ENCODE results near the gene UBE2L3.
"Not testable (repeated sequence)": the region's sequence is repeated elsewhere in the genome, so short reads cannot be mapped to it uniquely, and the experiment has no call there.

UBE2L3 gene

DNA sequence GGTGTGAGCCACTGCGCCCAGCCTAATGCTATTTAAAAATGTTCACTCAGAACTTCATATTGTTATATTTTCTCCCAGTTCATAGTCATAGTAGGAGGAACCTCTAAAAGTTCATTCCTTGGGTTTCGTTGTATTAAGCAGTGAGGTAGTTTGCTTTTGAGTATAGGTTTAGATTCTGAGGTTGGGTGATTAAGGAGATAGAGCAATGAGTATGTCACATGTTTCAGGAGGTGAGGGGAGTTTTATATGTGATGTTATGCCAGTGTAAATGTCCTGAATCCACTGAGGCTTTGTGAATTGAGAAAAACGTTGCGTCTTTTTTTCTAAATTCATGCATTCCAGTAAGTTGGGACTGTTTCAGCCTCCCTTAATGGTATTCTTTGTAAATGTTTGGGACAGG, 4.2 kb downstream of the UBE2L3 start:
- no peak for DNase-seq (ENCODE audit: low spot score)

DNA sequence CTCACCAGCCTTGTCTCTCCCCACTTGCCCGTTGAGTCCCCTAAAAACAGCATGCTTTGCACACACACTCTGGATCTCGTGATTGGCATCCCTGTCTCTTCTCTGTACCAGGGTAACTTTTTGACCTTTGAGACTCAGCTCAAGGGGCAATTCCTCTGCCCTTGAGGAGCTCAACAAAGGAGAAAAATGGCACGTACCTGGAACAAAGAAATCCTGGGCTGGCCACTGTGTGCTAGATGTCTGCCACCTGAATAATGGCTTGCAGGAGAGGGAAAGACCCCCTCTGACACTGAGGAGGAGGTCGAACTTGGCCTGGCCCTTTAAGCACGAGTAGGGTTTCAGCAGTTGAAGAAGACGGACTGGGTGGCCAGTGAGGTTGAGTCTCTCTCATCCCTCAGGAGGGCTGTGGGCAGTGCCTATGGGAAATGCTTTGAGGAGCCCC, 5.8 kb downstream of the UBE2L3 start:
- no peak for DNase-seq (ENCODE audit: low spot score)

DNA sequence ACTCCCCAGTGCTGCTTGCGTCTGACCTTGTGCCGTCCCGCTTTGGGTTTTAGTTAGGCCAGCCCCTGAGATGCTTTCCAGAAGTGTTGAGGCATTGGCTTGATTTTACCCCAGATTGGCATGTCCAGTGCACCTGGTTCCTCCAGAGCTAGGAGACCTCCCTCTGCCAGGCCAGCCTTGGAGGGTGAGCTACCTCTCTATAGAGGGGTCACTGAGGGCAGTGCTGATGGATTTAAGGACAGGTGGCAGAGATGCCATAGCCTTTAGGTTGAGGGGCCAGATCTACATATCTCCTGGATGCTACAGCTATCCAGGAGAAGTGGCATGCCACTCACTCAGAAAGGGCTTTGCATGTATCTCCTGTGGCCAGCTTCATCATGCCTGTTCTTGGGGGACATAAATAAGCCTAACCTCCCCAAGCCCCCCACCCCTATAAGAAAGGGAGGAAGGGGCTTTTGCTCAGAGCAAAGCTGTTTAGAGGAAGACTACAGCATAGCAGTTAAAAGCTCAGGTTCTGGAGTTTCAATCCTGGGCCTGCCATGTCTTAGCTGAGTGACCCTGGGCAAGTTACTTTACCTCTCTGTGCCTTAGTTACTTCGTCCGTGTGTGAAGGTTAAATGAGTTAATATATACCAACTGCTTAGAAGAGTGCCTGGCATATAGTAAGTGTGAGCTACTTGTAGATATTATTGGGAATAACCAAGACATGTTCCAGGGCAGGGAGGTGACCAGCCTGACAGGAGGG, 6.4 kb downstream of the UBE2L3 start:
- no peak for DNase-seq (ENCODE audit: low spot score)

DNA sequence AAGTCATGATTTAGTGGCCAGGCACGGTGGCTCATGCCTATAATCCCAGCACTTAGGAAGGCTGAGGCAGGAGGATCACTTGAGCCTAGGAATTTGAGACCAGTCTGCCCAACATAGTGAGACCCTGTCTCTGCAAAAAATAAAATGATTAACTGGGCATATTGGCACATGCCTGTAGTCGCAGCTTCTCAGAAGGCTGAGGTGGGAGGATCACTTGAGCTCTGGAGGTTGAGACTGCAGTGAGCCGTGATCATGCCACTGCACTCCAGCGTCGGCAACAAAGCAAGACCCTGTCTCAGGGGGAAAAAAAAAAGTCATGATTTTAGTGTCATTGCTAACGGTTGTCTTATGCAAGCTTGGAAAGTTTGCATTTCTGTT, 11.9 kb downstream of the UBE2L3 start:
- DNase-seq (ENCODE audit: low spot score), result no peak

DNA sequence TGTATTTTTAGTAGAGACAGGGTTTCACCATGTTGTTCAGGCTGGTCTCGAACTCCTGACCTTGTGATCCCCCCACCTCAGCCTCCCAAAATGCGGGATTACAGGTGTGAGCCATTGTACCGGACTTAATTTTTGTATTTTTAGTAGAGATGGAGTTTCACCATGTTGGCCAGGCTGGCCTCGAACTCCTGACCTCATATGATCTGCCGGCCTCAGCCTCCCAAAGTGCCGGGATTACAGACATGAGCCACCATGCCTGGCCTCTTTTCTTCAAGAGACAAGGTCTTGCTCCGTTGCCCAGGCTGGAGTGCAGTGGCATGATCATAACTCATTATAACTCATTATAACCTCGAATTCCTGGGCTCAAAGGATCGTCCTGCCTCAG, 13.1 kb downstream of the UBE2L3 start:
- DNase-seq (ENCODE audit: low spot score), result not testable (repeated sequence)

DNA sequence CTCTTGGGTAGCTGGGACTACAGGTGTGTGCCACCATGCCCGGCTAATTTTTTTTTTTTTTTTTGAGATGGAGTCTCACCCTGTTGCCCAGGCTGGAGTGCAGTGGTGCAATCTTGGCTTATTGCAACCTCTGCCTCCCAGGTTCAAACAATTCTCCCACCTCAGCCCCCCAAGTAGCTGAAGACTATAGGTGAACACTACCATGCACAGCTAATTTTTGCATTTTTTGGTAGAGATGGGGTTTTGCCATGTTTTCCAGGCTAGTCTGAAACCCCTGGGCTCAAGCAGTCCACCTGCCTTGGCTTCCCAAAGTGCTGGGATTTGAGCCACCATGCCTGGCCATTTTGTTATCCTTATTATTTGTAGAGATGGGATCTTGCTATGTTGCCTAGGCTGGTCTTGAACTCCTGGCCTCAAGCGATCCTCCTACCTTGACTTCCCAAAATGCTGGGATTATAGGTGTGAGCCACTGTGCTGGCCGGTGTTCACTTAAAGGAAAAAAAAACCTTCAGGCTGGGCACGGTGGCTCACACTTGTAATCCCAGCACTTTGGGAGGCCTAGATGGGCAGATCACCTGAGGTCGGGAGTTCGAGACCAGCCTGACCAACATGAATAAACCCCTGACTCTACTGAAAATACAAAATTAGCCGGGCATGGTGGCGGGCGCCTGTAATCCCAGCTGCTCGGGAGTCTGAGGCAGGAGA, 13.6 kb downstream of the UBE2L3 start:
- DNase-seq (ENCODE audit: low spot score), result not testable (repeated sequence)

DNA sequence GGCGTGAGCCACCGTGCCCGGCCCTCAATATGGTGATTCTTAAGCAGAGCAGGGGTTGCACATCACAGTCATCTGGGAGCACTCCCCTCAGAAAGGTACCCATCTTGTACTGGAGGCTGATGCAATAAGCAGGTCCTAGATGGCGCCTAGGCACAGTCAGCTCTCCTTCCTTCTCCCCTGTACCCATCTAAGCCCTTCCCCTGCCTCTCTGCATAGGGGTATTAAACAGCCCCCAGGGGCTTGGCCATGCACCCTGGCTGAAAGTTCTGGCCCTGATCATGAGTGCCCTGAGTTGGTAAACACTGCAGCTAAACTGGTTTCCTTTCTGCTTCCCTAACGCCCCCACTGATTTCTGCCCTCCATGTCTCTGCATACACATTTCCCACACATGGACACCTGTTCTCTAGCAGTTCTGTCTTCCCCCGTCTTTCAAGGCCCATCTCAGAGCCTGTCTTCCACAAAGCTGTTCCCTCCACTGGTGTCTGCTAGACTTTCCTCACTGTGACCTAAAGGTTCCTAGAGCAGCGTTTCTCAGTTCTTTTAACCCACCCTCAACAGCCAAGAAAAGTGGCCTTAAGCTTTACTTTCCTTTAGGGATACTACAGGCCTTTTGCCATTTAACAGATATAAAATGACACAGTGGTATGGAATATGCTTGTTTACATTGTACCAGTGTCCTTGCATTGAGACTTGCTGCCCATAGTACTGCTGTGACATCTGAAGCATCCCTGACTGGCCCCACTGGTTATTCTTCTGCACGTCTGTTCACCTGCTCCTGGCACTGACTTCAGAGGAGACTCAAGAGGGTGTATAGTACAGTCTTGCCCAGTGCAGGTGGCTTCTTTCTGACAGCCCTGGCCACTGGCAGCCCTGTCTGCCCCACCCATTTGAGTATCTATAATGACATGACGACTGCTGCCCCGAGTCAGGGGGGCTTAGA, 15.6 kb downstream of the UBE2L3 start:
- no peak for DNase-seq (ENCODE audit: low spot score)

DNA sequence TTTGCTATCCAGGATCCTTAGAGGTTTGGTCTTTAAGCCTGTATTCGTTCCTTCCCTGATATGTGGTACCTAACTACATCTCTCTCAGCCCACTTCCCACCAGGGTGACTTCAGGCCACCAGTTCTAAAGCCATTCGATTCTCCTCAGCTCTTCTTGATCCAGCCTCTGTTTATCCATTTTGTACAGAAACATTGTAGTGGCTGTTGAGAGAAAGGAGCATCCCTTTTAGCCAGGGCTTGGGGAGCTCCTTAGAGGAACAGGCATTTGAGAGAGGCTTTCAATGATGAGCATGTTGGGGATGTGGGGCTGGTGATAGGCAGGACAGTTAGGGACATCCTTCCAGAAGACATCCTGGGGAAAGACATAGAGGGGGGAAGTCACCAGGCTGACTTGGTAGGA, 17.9 kb downstream of the UBE2L3 start:
- DNase-seq (ENCODE audit: low spot score), result no peak

DNA sequence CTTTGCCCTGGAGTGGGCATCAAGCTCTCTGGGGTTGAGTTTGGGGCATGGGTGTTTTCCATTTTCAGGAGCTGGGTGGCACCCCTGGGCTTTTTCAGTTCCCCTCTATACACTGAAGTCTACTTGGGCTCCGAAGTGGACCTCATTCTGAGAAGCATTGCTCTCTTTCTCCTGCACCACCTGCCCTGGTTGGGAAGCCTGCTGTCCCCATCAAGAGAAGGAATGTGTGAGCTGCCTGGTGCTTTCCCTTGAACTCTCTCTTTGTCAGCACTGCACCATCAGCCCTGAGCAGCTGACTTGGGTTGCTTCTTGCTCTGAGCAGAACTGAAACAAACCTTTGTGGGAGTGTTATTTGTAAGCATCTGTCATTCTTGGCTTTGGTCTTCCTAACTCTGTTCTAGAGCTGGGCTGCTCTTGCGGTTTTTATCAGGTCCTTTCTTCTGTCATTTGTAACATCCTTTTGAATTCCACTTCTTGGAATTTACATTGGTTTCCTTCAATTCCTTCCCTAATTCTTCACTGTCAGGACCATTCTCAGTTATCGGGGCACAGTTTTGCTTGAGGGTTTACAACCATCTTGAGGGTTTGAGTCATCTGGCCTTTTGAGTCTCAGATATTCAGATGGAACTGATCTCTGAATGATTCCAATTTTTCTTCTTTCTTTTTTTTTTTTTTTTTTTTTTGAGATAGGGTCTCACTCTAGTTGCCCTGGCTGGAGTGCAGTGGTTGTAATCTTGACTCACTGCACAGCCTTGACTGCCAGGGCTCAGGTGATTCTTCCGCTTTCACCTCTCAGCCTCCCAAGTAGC, 20.5 kb downstream of the UBE2L3 start:
- DNase-seq (ENCODE audit: low spot score), result no peak

DNA sequence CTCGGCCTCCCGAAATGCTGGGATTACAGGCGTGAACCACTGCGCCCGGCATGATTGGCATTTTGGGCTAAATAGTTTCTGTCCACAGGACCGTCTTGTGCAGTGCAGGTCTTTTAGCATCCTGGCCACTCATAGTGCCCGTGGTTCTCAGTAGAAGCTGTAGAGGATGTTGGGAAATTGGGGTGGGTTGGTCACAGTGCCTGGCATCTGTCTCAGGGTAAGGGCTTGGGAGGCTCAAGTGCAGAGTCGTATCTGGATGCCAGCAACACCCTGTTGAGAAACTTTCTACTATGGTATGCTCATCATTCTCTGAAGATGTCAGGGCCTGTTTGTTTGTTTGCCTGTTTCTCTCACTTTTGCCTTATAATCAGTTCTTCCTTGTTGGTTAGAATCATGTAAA, 21.9 kb downstream of the UBE2L3 start:
- no peak for DNase-seq (ENCODE audit: low spot score)

DNA sequence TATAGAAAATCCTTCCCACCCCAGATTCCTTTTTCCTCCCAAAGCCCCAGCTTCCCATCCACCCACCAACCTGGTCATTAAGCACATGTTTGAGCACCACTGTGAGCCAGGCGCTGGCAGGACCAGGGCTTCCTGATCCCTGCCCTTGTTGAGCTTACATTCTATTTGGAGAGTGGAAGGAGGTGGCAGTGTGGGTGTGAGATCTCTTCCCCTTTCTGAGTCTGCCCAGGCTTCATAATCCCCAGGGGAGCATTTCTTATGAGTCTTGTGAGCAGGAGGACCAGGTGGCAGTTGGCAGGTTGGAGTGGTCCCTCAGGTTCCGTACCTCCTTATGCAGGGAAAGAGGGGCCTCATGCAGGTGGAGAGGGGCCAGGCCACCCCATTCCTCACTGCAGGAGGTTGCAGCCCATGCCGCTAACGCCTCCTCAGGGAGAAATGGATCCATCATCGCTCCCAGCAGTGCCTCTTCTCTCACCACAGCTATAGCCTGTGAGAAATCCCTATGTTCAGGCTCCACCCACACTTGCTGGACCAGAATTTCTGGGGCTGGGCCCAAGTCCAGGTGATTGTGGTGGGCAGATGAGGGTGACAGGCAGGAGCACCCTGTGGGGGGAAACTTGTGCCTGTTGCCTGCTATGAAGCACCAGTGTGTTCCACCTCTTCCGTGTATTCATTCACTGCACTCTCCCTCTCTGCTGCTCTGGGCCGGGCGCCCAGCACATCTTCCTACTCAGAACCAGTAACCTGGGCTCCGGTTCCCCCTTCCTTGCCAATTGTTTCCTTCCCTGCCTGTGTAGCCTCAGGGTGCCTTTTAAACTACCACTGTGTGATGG, 23.5 kb downstream of the UBE2L3 start:
- no peak for DNase-seq (ENCODE audit: low spot score)

DNA sequence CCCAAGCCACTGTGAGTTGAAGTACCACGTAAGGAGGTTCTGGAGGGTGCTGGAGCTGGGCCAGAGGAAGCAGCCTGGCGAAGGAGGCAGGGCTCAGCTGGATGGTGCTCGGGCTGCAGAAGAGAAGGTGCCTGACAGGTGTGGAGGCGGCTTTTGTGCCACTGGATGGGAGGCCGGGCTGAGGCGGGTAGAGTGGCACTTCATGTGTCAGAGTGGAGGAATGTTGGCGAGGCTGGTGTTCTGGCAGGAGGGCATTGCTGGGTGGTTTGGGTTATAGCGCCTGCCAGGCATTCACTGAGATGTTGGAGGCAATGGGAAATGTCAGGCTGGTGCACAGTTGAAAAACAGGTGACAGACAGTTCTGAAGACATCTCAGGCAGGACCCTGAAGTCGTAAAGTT, 24.2 kb downstream of the UBE2L3 start:
- DNase-seq (ENCODE audit: low spot score), result no peak

DNA sequence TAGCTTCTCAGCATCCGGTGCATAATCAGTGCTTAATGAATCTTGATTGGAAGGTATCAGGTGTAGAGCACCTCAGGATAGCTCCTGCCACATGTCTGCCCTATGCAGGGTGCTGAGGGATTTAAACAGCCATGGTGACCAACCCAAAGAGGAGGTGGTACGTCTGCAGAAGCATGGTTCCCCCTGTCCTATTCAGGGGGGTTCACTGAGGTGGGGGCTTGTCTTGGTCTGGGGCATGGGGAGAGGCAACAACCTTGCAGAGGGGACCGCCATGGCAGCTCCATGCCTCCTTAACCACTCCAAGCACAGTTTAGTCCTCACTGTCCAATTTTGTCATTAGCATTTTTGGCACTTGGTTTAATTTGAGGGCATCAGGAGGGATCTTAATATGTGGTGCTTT, 24.9 kb downstream of the UBE2L3 start:
- DNase-seq (ENCODE audit: low spot score), result no peak

DNA sequence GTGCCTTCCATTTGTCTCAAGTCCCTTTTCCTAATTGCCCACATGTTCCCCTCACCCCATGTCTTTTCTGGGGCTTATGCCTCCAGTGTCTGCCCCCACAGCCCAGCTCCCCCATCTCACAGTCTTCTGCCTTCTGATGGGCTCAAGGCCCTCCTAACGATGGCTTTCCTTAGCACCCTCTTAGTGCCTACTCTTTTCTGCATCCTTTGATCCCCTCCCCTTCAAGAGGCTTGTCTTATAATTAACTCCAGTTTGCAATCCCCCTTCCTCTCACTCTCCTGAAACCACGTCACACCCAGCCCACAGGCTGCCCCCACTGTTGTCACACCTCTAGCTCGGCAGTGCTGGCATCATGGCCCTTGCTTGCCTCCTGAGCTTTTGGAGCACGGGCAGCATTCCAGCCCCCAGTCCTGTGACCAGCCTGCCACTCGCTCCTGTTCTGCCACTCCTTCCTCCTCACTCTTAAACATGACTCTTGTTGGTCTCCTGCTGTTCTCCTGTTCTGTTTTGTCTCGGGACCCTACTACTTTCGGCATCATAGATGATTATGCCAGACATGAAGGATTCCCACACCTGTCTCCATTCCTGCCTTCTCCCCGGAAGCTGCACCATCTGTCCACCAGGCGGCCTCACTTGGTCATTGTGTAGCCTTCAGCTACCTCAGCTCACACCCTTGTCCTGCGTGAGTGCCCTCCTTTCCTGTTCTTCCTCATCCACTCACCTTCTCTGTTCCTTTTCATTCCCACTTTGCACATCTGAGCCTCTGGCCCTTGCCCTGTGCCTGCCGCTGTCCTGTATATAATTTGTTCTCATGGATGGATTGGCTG, 26.1 kb downstream of the UBE2L3 start:
- DNase-seq (ENCODE audit: low spot score), result no peak

DNA sequence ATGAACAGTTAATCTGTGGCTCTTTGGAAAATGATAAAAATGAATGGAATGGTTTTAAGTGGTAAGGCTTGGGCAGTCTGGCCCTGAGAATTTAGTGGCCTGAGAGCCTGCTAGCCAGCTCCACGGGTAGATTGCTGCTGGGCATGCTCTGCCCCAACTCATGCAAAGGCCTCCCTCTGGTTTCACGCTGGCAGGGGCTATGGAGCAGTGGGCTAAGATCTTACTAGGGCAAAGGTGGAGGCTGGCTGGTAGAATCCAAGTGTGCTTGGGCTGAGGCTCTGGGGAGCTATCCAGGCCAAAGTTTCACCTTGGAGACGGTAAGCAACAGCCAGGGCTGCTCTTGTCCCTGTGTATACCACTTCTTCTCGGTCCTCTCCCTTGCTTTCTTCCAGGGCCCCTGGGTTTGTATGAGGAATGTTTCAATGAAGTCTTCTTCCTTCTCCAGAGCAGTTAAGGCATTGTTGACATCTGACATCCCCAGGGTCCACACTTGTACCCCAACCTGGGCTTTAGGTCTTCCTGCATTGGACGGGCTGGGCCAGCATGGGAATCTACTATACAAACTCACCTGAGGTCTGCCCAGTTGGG, 27.4 kb downstream of the UBE2L3 start:
- DNase-seq (ENCODE audit: low spot score), result no peak

DNA sequence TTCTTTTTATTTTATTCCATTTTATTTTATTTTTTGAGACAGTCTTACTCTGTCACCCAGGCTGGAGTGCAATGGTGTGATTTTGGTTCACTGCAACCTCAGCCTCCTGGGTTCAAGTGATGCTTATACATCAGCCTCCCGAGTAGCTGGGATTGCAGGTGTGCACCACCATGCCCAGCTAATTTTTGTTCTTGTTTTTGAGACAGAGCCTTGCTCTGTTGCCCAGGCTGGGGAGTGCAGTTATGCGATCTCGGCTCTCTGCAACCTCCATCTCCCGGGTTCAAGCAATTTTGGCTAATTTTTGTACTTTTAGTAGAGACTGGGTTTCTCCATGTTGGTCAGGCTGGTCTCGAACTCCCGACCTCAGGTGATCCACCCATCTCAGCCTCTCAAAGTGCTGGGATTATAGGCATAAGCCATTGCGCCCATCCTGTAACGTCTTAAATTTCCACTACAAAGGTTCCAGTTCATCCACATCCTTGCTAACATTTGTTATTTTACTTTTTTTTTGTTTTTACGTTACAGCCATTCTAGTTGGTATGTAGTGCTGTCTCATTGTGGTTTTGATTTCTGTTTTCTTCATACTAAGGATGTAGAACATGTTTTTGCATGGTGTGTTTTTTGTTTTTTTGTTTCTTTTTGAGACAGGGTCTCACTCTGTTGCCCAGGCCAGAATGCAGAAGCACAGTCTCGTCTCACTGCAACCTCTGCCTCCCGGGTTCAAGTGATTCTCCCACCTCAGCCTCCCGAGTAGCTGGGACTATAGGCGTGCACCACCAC, 29.0 kb downstream of the UBE2L3 start:
- not testable (repeated sequence) for DNase-seq (ENCODE audit: low spot score)

DNA sequence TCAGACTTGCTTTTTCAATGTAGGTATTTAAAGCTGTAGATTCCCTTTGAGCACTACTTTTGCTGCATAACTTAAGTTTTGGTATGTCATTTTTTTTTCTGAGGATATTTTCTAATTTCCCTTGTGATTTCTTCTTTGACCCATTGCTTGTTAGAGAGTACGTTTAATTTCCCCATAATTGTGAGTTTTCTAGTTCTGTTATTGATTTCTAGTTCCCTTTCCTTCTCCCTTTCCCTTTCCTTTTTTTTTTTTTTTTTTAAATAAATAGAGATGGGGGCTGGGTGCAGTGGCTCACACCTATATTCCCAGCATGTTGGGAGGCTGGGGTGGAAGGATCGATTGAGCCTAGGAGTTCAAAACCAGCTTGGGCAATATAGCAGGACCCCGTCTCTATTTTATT, 30.8 kb downstream of the UBE2L3 start:
- no peak for DNase-seq (ENCODE audit: low spot score)

DNA sequence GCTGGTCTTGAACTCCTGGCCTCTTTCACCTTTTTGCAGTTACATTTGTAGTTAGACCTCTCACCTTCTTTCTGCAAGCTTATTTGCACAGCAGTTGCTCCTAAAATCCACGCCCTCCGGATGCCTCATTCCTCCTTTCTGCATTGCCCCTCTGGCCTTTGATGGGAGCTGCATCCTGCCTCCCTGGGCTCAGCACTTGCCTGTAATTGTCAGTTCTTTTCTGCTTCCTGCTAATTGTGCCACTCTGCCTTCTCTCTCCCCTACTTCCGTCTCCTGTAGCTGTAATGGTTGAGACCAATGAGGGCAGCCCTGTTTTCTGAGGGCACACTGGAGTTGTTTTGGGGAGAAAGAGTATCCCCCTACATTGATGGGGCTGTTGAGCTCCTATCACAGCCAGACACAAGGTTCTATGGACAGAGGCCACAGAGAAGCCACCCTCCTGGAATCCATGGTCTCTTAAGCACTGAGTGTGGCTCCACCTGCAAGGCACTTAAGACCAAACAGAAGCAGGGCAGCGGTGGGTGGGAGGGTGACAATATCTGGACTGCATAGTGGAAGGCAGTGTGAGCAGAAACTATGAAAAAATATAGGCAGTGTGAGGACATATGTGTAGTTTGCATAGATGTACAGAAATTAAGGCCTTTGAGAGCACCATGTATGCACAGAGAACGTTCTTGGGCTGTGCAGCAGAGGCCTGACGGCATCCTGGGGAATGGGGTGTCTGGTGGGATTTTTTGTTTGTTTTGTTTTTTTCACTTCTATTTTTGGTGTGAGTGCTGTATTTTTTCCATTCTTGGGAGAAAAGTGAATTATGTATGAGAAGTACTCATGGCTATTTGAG, 31.8 kb downstream of the UBE2L3 start:
- DNase-seq (ENCODE audit: low spot score), result no peak

Measured in hepatic stellate cell (primary cell).